Measurements from ENCODE around the gene TWF2.

DNA sequence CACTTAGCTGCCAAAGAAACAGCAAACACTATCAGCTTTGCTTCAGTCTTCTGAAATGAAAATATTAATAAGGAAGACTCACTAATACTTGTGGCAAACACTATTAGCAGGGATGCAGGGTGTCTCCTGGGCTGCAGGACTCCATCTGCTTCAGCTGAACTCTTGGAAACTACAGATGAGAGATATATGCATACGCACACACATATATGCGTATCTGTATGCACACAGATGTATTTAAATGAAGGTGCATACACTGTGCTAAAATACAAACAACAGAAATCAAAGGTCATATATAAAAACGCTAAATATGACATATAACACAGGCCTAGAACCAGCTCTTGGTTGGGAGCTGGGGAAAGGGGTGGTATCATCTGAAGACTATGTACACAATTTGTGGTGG is 17.2 kb upstream of the TWF2 start:
- TF ChIP-seq, protein P1, sequence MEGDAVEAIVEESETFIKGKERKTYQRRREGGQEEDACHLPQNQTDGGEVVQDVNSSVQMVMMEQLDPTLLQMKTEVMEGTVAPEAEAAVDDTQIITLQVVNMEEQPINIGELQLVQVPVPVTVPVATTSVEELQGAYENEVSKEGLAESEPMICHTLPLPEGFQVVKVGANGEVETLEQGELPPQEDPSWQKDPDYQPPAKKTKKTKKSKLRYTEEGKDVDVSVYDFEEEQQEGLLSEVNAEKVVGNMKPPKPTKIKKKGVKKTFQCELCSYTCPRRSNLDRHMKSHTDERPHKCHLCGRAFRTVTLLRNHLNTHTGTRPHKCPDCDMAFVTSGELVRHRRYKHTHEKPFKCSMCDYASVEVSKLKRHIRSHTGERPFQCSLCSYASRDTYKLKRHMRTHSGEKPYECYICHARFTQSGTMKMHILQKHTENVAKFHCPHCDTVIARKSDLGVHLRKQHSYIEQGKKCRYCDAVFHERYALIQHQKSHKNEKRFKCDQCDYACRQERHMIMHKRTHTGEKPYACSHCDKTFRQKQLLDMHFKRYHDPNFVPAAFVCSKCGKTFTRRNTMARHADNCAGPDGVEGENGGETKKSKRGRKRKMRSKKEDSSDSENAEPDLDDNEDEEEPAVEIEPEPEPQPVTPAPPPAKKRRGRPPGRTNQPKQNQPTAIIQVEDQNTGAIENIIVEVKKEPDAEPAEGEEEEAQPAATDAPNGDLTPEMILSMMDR (conservative IDR thresholded peaks at IDR 0.05; ENCODE audit: low read length) = no peak
- TF ChIP-seq EZH2phosphoT487 (IDR thresholded peaks at IDR 0.05; ENCODE audit: borderline replicate concordance) = no peak
